ENCODE data around the gene RUVBL2.

The RUVBL2 gene

GRCh38 chr19:49058562-49058961 is 64.9 kb downstream of the RUVBL2 start:
- CTCF ChIA-PET = interaction anchor here (1.9 to 3.3 kb wide), 2 partner anchors 15 to 66 kb away, joined by 11 to 18 read pairs; partner anchors contain the start of genes GYS1, KCNA7 and RUVBL2
- no peaks in the 10 kb centered on the region for H3K9me3 ChIP-seq (ENCODE audit: control insufficient read depth, insufficient read depth, low read depth, low read length)

GRCh38 chr19:49059053-49059452 is 65.4 kb downstream of the RUVBL2 start:
- no peaks in the 10 kb centered on the region for H3K9me3 ChIP-seq (ENCODE audit: control insufficient read depth, insufficient read depth, low read depth, low read length)
- H3K4me1 ChIP-seq (ENCODE audit: control insufficient read depth, insufficient read depth, low read length) = no peaks in the 10 kb centered on the region; the same call in 1 of the 2 replicates
- no peaks in the 10 kb centered on the region for H3K36me3 ChIP-seq (ENCODE audit: control insufficient read depth in 2 of 2, insufficient read depth in 1 of 2, low read length in 2 of 2)
- no peak overlapping the region for H3K4me3 ChIP-seq (ENCODE audit: low read depth, low read length)
- H3K27ac ChIP-seq (ENCODE audit: extremely low read depth, low read depth, low read length) = no peak overlapping the region
- CTCF ChIA-PET = interaction anchor here (0.6 to 3.3 kb wide), 5 partner anchors 11 to 242 kb away, joined by 3 to 18 read pairs (median 11); partner anchors contain the start of genes GYS1, KCNA7 and RUVBL2
- POLR2A ChIA-PET = interaction anchor here (0.6 to 1.1 kb wide), 2 partner anchors 45 to 69 kb away, joined by 3 read pairs; no protein-coding TSS in a partner anchor
- TF ChIP-seq ZNF416 (tag by site-specific recombination; IDR thresholded peaks at IDR 0.05) (no peak), PRDM10 (tag by site-specific recombination; IDR thresholded peaks at IDR 0.05) (0 out of 2 replicates have a peak, but pooled peaks have one; percentile 29), SP3 (tag by site-specific recombination; IDR thresholded peaks at IDR 0.05) (no peak)

More at GRCh38 chr19:49058562-49058961, 64.9 kb downstream of the RUVBL2 start:
- H3K4me1 ChIP-seq (ENCODE audit: control insufficient read depth, insufficient read depth, low read length) = no peaks in the 10 kb centered on the region; the same call in 1 of the 2 replicates
- H3K27ac ChIP-seq (ENCODE audit: extremely low read depth, low read depth, low read length) = no peak overlapping the region
- no peak overlapping the region for H3K4me3 ChIP-seq (ENCODE audit: low read depth, low read length)
- no peak for TF ChIP-seq KLF7 (tag by site-specific recombination; IDR thresholded peaks at IDR 0.05; ENCODE audit: borderline replicate concordance)
- peak; percentile 40; the same call in 1 of the 2 replicates for TF ChIP-seq SP2 (tag by site-specific recombination; IDR thresholded peaks at IDR 0.05)
- TF ChIP-seq BCL6B (tag by site-specific recombination; IDR thresholded peaks at IDR 0.05) = no peak
- no peak for TF ChIP-seq ZNF704 (tag by site-specific recombination; IDR thresholded peaks at IDR 0.05)
- TF ChIP-seq ZIC2 (tag by site-specific recombination; IDR thresholded peaks at IDR 0.05) = peak; percentile 46
- H3K36me3 ChIP-seq (ENCODE audit: control insufficient read depth in 2 of 2, insufficient read depth in 1 of 2, low read length in 2 of 2) = no peaks in the 10 kb centered on the region
- POLR2A ChIA-PET = interaction anchor here (0.6 to 1.6 kb wide), 2 partner anchors 15 to 69 kb away, joined by 3 read pairs; no protein-coding TSS in a partner anchor

GRCh38 chr19:49061000-49061399 is 67.3 kb downstream of the RUVBL2 start:
- CTCF ChIA-PET = interaction anchor here (0.9 to 3.3 kb wide), 7 partner anchors 10 to 138 kb away, joined by 3 to 18 read pairs (median 6); partner anchors contain the start of gene KCNA7
- POLR2A ChIA-PET = no interaction called here

GRCh38 chr19:49061445-49061844 is 67.8 kb downstream of the RUVBL2 start:
- H3K4me1 ChIP-seq (ENCODE audit: control insufficient read depth, insufficient read depth, low read length) = peaks cover 2% of the 10 kb centered on the region; the same call in 1 of the 2 replicates
- no peak for TF ChIP-seq PRDM10 (tag by site-specific recombination; IDR thresholded peaks at IDR 0.05)
- TF ChIP-seq ZFHX2 (tag by site-specific recombination; conservative IDR thresholded peaks at IDR 0.05) = peak; percentile 58
- TF ChIP-seq GLIS2 (tag by site-specific recombination; IDR thresholded peaks at IDR 0.05) = no peak
- peak; percentile 66 for TF ChIP-seq EGR2 (tag by site-specific recombination; IDR thresholded peaks at IDR 0.05; ENCODE audit: low read depth)
- no peak overlapping the region for H3K4me3 ChIP-seq (ENCODE audit: low read depth, low read length)
- H3K36me3 ChIP-seq (ENCODE audit: control insufficient read depth in 2 of 2, insufficient read depth in 1 of 2, low read length in 2 of 2) = no peaks in the 10 kb centered on the region
- CTCF ChIA-PET = interaction anchor here (0.9 to 3.3 kb wide), 6 partner anchors 9 to 64 kb away, joined by 3 to 18 read pairs (median 8); partner anchors contain the start of gene KCNA7
- POLR2A ChIA-PET = no interaction called here
- H3K27ac ChIP-seq (ENCODE audit: extremely low read depth, low read depth, low read length) = no peak overlapping the region
- H3K9me3 ChIP-seq (ENCODE audit: control insufficient read depth, insufficient read depth, low read depth, low read length) = no peaks in the 10 kb centered on the region

More at GRCh38 chr19:49061000-49061399, 67.3 kb downstream of the RUVBL2 start:
- peak; percentile 91 for TF ChIP-seq ZFP3 (tag by site-specific recombination; IDR thresholded peaks at IDR 0.05; ENCODE audit: low read depth)
- TF ChIP-seq ZSCAN23 (tag by site-specific recombination; IDR thresholded peaks at IDR 0.05) = no peak
- no peak overlapping the region for H3K4me3 ChIP-seq (ENCODE audit: low read depth, low read length)
- peaks cover 2% of the 10 kb centered on the region; the same call in 1 of the 2 replicates for H3K4me1 ChIP-seq (ENCODE audit: control insufficient read depth, insufficient read depth, low read length)
- no peaks in the 10 kb centered on the region for H3K36me3 ChIP-seq (ENCODE audit: control insufficient read depth in 2 of 2, insufficient read depth in 1 of 2, low read length in 2 of 2)
- no peak overlapping the region for H3K27ac ChIP-seq (ENCODE audit: extremely low read depth, low read depth, low read length)
- no peaks in the 10 kb centered on the region for H3K9me3 ChIP-seq (ENCODE audit: control insufficient read depth, insufficient read depth, low read depth, low read length)
